ENCODE data around the gene CLEC4M. TPM values are rescaled to one million over a fixed set of nuclear protein-coding genes. Genes with fewer than 3 reads are reported as not detected.

Gene CLEC4M
- total RNA-seq, result not detected in 2 replicates

GRCh38 chr19:7762719-7763293 lies at the start of gene CLEC4M:
Gene CLEC4M, plus strand, starts transcription at chr19:7763243. Its CDS starts 24 bp downstream, at chr19:7763267.

GRCh38 chr19:7732045-7732444 lies 31.0 kb upstream of the CLEC4M start, which contains the start of gene CLEC4G:
Gene CLEC4G, minus strand, starts transcription at chr19:7732110. Its CDS starts 8 bp downstream, at chr19:7732102.

GRCh38 chr19:7746903-7747884 lies 15.8 kb upstream of the CLEC4M start, which contains the start of gene CD209:
Gene CD209, minus strand, starts transcription at chr19:7747534. Its CDS starts 23 bp downstream, at chr19:7747511.

Other genes starting within 250 kb of the CLEC4M start
- 22.7 and 31.2 TPM in 2 replicates for gene ZNF358, start 247.1 kb upstream of the CLEC4M start, total RNA-seq
- 6.5 and 8.8 TPM in 2 replicates for gene MCOLN1, start 240.6 kb upstream of the CLEC4M start, total RNA-seq
- gene PNPLA6, start 227.5 kb upstream of the CLEC4M start, total RNA-seq, result 96.8 and 167 TPM in 2 replicates
- gene CAMSAP3, start 167.4 kb upstream of the CLEC4M start, total RNA-seq, result not detected in 2 replicates
- gene XAB2, start 133.7 kb upstream of the CLEC4M start, total RNA-seq, result 36.1 and 40.1 TPM in 2 replicates
- 4.7 and 9.1 TPM in 2 replicates for gene PET100, start 133.4 kb upstream of the CLEC4M start, total RNA-seq
- gene PCP2, start 129.5 kb upstream of the CLEC4M start, total RNA-seq, result not detected in 2 replicates
- gene STXBP2, start 126.1 kb upstream of the CLEC4M start, total RNA-seq, result 5.4 and 14.9 TPM in 2 replicates
- gene RETN, start 94.2 kb upstream of the CLEC4M start, total RNA-seq, result not detected in 2 replicates
- gene MCEMP1, start 86.2 kb upstream of the CLEC4M start, total RNA-seq, result not detected in 2 replicates
- 64.4 and 67.2 TPM in 2 replicates for gene TRAPPC5, start 82.4 kb upstream of the CLEC4M start, total RNA-seq
- gene FCER2, start 61.1 kb upstream of the CLEC4M start, total RNA-seq, result not detected in 2 replicates
- gene CLEC4G, start 31.1 kb upstream of the CLEC4M start, total RNA-seq, result not detected in 2 replicates
- gene CD209, start 15.7 kb upstream of the CLEC4M start, total RNA-seq, result not detected in 2 replicates
- gene EVI5L, start 67.0 kb downstream of the CLEC4M start, total RNA-seq, result 22.3 and 22.4 TPM in 2 replicates
- gene PRR36, start 111.1 kb downstream of the CLEC4M start, total RNA-seq, result 0.10 TPM in 1 of 2 replicates, not detected in the other
- 3.1 and 3.8 TPM in 2 replicates for gene LRRC8E, start 125.3 kb downstream of the CLEC4M start, total RNA-seq
- gene MAP2K7, start 140.6 kb downstream of the CLEC4M start, total RNA-seq, result 17.1 and 17.7 TPM in 2 replicates
- 1.6 and 5.6 TPM in 2 replicates for gene TGFBR3L, start 151.6 kb downstream of the CLEC4M start, total RNA-seq
- gene SNAPC2, start 157.1 kb downstream of the CLEC4M start, total RNA-seq, result 14.9 and 19.0 TPM in 2 replicates
- gene CTXN1, start 162.9 kb downstream of the CLEC4M start, total RNA-seq, result 2.5 and 7.4 TPM in 2 replicates
- 24.8 and 36.8 TPM in 2 replicates for gene TIMM44, start 180.4 kb downstream of the CLEC4M start, total RNA-seq
- 59.9 and 67.5 TPM in 2 replicates for gene ELAVL1, start 242.4 kb downstream of the CLEC4M start, total RNA-seq